ENCODE results near the gene NCOA6.

DNA sequence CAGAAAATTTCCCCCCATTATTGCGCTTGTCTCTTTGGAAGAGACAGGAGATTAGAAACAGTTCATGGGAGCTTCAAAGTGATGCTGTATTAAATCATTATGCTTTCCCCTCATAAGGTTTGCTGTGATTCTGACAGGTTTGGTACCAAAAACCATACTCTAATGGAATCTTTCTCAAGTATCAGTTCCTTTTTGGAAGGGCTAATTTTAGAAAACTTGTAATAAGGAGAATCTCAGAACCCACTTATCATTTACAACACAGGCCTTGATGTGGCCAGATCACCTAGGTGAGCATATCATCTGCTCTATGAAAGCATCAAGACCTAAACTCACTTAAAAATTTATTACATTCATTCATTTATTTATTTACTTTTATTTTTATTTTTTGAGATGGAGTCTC, 70.1 kb downstream of the NCOA6 start:
- TF ChIP-seq CTCF (IDR thresholded peaks at IDR 0.05), result no peak
- TF ChIP-seq POLR2A (IDR thresholded peaks at IDR 0.05), result no peak

Data from esophagus squamous epithelium (tissue), 4 donors.